KOPT-K1 (cell line): Measurements from ENCODE around the gene HOXD3.

Source experiments
- H3K27ac ChIP-seq: fragments of 200-600 bp; sonication (generic); 2 replicates; pipeline ENCODE4 v1.5.1; 2016; ENCODE audit warnings: antibody characterized with exemption, mild to moderate bottlenecking, low read depth, low read length; ENCODE audit not compliant: poor library complexity, severe bottlenecking
- H3K36me3 ChIP-seq: fragments of 200-600 bp; sonication (generic); 2 replicates; pipeline ENCODE4 v1.5.1; 2017; ENCODE audit warnings: antibody characterized with exemption, mild to moderate bottlenecking, low read length, moderate library complexity; ENCODE audit not compliant: insufficient read depth
- H3K9me3 ChIP-seq: fragments of 200-600 bp; sonication (generic); 2 replicates; pipeline ENCODE4 v1.5.1; 2017; ENCODE audit warnings: antibody characterized with exemption, low read length, mild to moderate bottlenecking; ENCODE audit not compliant: insufficient read depth, poor library complexity, severe bottlenecking

Gene HOXD3

GRCh38 chr2:176213406-176213805, 56.3 kb downstream of the HOXD3 start:
- Histone ChIP-seq H3K36me3 (no peaks in the 10 kb centered on the region), H3K9me3 (no peaks in the 10 kb centered on the region), H3K27ac (no peak overlapping the region)
